Measurements from ENCODE around the gene PCDH18.
"Not testable (repeated sequence)": the region's sequence is repeated elsewhere in the genome, so short reads cannot be mapped to it uniquely, and the experiment has no call there.

Gene PCDH18

GRCh38 chr4:137510557-137511265, 21.6 kb downstream of the PCDH18 start:
- H3K36me3 ChIP-seq (ENCODE audit: control insufficient read depth in 1 of 2, insufficient read depth in 2 of 2, low read length in 2 of 2) = no peaks in the 10 kb centered on the region
- no peaks in the 10 kb centered on the region for H3K9me3 ChIP-seq (ENCODE audit: control insufficient read depth in 1 of 2, low read length in 2 of 2)
- no peak overlapping the region for H3K27ac ChIP-seq (ENCODE audit: low read depth, low read length)
- no peaks in the 10 kb centered on the region for H3K4me1 ChIP-seq (ENCODE audit: control insufficient read depth in 1 of 2, insufficient read depth in 2 of 2, low read length in 2 of 2)
- no peak overlapping the region for H3K9ac ChIP-seq (ENCODE audit: low read depth in 1 of 2, low read length in 2 of 2)
- no peak overlapping the region for H3K4me3 ChIP-seq (ENCODE audit: low read depth in 1 of 2, low read length in 2 of 2)
- no peaks in the 10 kb centered on the region for H3K27me3 ChIP-seq (ENCODE audit: control insufficient read depth in 1 of 2, insufficient read depth in 2 of 2, low read length in 2 of 2)

GRCh38 chr4:137509855-137510282, 22.4 kb downstream of the PCDH18 start:
- Histone ChIP-seq H3K4me3 (ENCODE audit: low read depth in 1 of 2, low read length in 2 of 2) (no peak overlapping the region), H3K27me3 (ENCODE audit: control insufficient read depth in 1 of 2, insufficient read depth in 2 of 2, low read length in 2 of 2) (no peaks in the 10 kb centered on the region), H3K4me1 (ENCODE audit: control insufficient read depth in 1 of 2, insufficient read depth in 2 of 2, low read length in 2 of 2) (no peaks in the 10 kb centered on the region), H3K36me3 (ENCODE audit: control insufficient read depth in 1 of 2, insufficient read depth in 2 of 2, low read length in 2 of 2) (no peaks in the 10 kb centered on the region), H3K9ac (ENCODE audit: low read depth in 1 of 2, low read length in 2 of 2) (no peak overlapping the region), H3K27ac (ENCODE audit: low read depth, low read length) (no peak overlapping the region), H3K9me3 (ENCODE audit: control insufficient read depth in 1 of 2, low read length in 2 of 2) (no peaks in the 10 kb centered on the region)

GRCh38 chr4:137502339-137503129, 29.8 kb downstream of the PCDH18 start:
- no peak overlapping the region for H3K9ac ChIP-seq (ENCODE audit: low read depth in 1 of 2, low read length in 2 of 2)
- no peaks in the 10 kb centered on the region for H3K27me3 ChIP-seq (ENCODE audit: control insufficient read depth in 1 of 2, insufficient read depth in 2 of 2, low read length in 2 of 2)
- no peaks in the 10 kb centered on the region for H3K9me3 ChIP-seq (ENCODE audit: control insufficient read depth in 1 of 2, low read length in 2 of 2)
- H3K36me3 ChIP-seq (ENCODE audit: control insufficient read depth in 1 of 2, insufficient read depth in 2 of 2, low read length in 2 of 2) = no peaks in the 10 kb centered on the region
- H3K4me1 ChIP-seq (ENCODE audit: control insufficient read depth in 1 of 2, insufficient read depth in 2 of 2, low read length in 2 of 2) = no peaks in the 10 kb centered on the region
- no peak overlapping the region for H3K27ac ChIP-seq (ENCODE audit: low read depth, low read length)
- H3K4me3 ChIP-seq (ENCODE audit: low read depth in 1 of 2, low read length in 2 of 2) = no peak overlapping the region

- not testable (repeated sequence) for H3K36me3 ChIP-seq (ENCODE audit: control insufficient read depth in 1 of 2, insufficient read depth in 2 of 2, low read length in 2 of 2); H3K9me3 ChIP-seq (ENCODE audit: control insufficient read depth in 1 of 2, low read length in 2 of 2)
These were observed 36.0 kb downstream of the PCDH18 start for GRCh38 chr4:137496267-137496666.

GRCh38 chr4:137495578-137495977, 36.7 kb downstream of the PCDH18 start:
- H3K4me3 ChIP-seq (ENCODE audit: low read depth in 1 of 2, low read length in 2 of 2) = no peak overlapping the region
- no peaks in the 10 kb centered on the region for H3K27me3 ChIP-seq (ENCODE audit: control insufficient read depth in 1 of 2, insufficient read depth in 2 of 2, low read length in 2 of 2)
- no peaks in the 10 kb centered on the region for H3K9me3 ChIP-seq (ENCODE audit: control insufficient read depth in 1 of 2, low read length in 2 of 2)
- no peak overlapping the region for H3K27ac ChIP-seq (ENCODE audit: low read depth, low read length)
- no peak overlapping the region for H3K9ac ChIP-seq (ENCODE audit: low read depth in 1 of 2, low read length in 2 of 2)
- no peaks in the 10 kb centered on the region for H3K36me3 ChIP-seq (ENCODE audit: control insufficient read depth in 1 of 2, insufficient read depth in 2 of 2, low read length in 2 of 2)
- no peaks in the 10 kb centered on the region for H3K4me1 ChIP-seq (ENCODE audit: control insufficient read depth in 1 of 2, insufficient read depth in 2 of 2, low read length in 2 of 2)

More at GRCh38 chr4:137496267-137496666, 36.0 kb downstream of the PCDH18 start:
- H3K27ac ChIP-seq (ENCODE audit: low read depth, low read length); H3K4me3 ChIP-seq (ENCODE audit: low read depth in 1 of 2, low read length in 2 of 2); H3K27me3 ChIP-seq (ENCODE audit: control insufficient read depth in 1 of 2, insufficient read depth in 2 of 2, low read length in 2 of 2); H3K9ac ChIP-seq (ENCODE audit: low read depth in 1 of 2, low read length in 2 of 2); H3K4me1 ChIP-seq (ENCODE audit: control insufficient read depth in 1 of 2, insufficient read depth in 2 of 2, low read length in 2 of 2): not testable (repeated sequence)

GRCh38 chr4:137483313-137483959, 48.9 kb downstream of the PCDH18 start:
- not testable (repeated sequence) for H3K27ac ChIP-seq (ENCODE audit: low read depth, low read length); H3K9ac ChIP-seq (ENCODE audit: low read depth in 1 of 2, low read length in 2 of 2); H3K9me3 ChIP-seq (ENCODE audit: control insufficient read depth in 1 of 2, low read length in 2 of 2); H3K27me3 ChIP-seq (ENCODE audit: control insufficient read depth in 1 of 2, insufficient read depth in 2 of 2, low read length in 2 of 2); H3K36me3 ChIP-seq (ENCODE audit: control insufficient read depth in 1 of 2, insufficient read depth in 2 of 2, low read length in 2 of 2); H3K4me3 ChIP-seq (ENCODE audit: low read depth in 1 of 2, low read length in 2 of 2); H3K4me1 ChIP-seq (ENCODE audit: control insufficient read depth in 1 of 2, insufficient read depth in 2 of 2, low read length in 2 of 2)

GRCh38 chr4:137479657-137480056, 52.6 kb downstream of the PCDH18 start:
- H3K9ac ChIP-seq (ENCODE audit: low read depth in 1 of 2, low read length in 2 of 2); H3K36me3 ChIP-seq (ENCODE audit: control insufficient read depth in 1 of 2, insufficient read depth in 2 of 2, low read length in 2 of 2); H3K9me3 ChIP-seq (ENCODE audit: control insufficient read depth in 1 of 2, low read length in 2 of 2); H3K4me1 ChIP-seq (ENCODE audit: control insufficient read depth in 1 of 2, insufficient read depth in 2 of 2, low read length in 2 of 2); H3K4me3 ChIP-seq (ENCODE audit: low read depth in 1 of 2, low read length in 2 of 2); H3K27me3 ChIP-seq (ENCODE audit: control insufficient read depth in 1 of 2, insufficient read depth in 2 of 2, low read length in 2 of 2); H3K27ac ChIP-seq (ENCODE audit: low read depth, low read length): not testable (repeated sequence)

- no peak overlapping the region for H3K27ac ChIP-seq (ENCODE audit: low read depth, low read length)
- no peak overlapping the region for H3K9ac ChIP-seq (ENCODE audit: low read depth in 1 of 2, low read length in 2 of 2)
- no peaks in the 10 kb centered on the region for H3K4me1 ChIP-seq (ENCODE audit: control insufficient read depth in 1 of 2, insufficient read depth in 2 of 2, low read length in 2 of 2)
- no peaks in the 10 kb centered on the region for H3K27me3 ChIP-seq (ENCODE audit: control insufficient read depth in 1 of 2, insufficient read depth in 2 of 2, low read length in 2 of 2)
- H3K4me3 ChIP-seq (ENCODE audit: low read depth in 1 of 2, low read length in 2 of 2) = no peak overlapping the region
- no peaks in the 10 kb centered on the region for H3K36me3 ChIP-seq (ENCODE audit: control insufficient read depth in 1 of 2, insufficient read depth in 2 of 2, low read length in 2 of 2)
- no peaks in the 10 kb centered on the region for H3K9me3 ChIP-seq (ENCODE audit: control insufficient read depth in 1 of 2, low read length in 2 of 2)
These were observed 55.9 kb downstream of the PCDH18 start for GRCh38 chr4:137476345-137476744.

- no peaks in the 10 kb centered on the region for H3K27me3 ChIP-seq (ENCODE audit: control insufficient read depth in 1 of 2, insufficient read depth in 2 of 2, low read length in 2 of 2)
- H3K9me3 ChIP-seq (ENCODE audit: control insufficient read depth in 1 of 2, low read length in 2 of 2) = no peaks in the 10 kb centered on the region
- no peaks in the 10 kb centered on the region for H3K4me1 ChIP-seq (ENCODE audit: control insufficient read depth in 1 of 2, insufficient read depth in 2 of 2, low read length in 2 of 2)
- no peak overlapping the region for H3K4me3 ChIP-seq (ENCODE audit: low read depth in 1 of 2, low read length in 2 of 2)
- no peak overlapping the region for H3K27ac ChIP-seq (ENCODE audit: low read depth, low read length)
- H3K36me3 ChIP-seq (ENCODE audit: control insufficient read depth in 1 of 2, insufficient read depth in 2 of 2, low read length in 2 of 2) = no peaks in the 10 kb centered on the region
- H3K9ac ChIP-seq (ENCODE audit: low read depth in 1 of 2, low read length in 2 of 2) = no peak overlapping the region
These were observed 57.5 kb downstream of the PCDH18 start for GRCh38 chr4:137474711-137475301.

GRCh38 chr4:137471895-137472294, 60.4 kb downstream of the PCDH18 start:
- Histone ChIP-seq H3K4me1 (ENCODE audit: control insufficient read depth in 1 of 2, insufficient read depth in 2 of 2, low read length in 2 of 2) (no peaks in the 10 kb centered on the region), H3K9me3 (ENCODE audit: control insufficient read depth in 1 of 2, low read length in 2 of 2) (no peaks in the 10 kb centered on the region), H3K4me3 (ENCODE audit: low read depth in 1 of 2, low read length in 2 of 2) (no peak overlapping the region), H3K9ac (ENCODE audit: low read depth in 1 of 2, low read length in 2 of 2) (no peak overlapping the region), H3K36me3 (ENCODE audit: control insufficient read depth in 1 of 2, insufficient read depth in 2 of 2, low read length in 2 of 2) (no peaks in the 10 kb centered on the region), H3K27me3 (ENCODE audit: control insufficient read depth in 1 of 2, insufficient read depth in 2 of 2, low read length in 2 of 2) (no peaks in the 10 kb centered on the region), H3K27ac (ENCODE audit: low read depth, low read length) (no peak overlapping the region)
